ENCODE results near the gene C1orf174. TPM values are rescaled to one million over a fixed set of nuclear protein-coding genes. Genes with fewer than 3 reads are reported as not detected.
A peak's percentile ranks its signal among the peaks of the same experiment; 100 is the strongest.

Gene C1orf174
- 28.3 and 31.8 TPM in 2 replicates for total RNA-seq (2014; rRNA removed; shearing (Covaris generic))

DNA sequence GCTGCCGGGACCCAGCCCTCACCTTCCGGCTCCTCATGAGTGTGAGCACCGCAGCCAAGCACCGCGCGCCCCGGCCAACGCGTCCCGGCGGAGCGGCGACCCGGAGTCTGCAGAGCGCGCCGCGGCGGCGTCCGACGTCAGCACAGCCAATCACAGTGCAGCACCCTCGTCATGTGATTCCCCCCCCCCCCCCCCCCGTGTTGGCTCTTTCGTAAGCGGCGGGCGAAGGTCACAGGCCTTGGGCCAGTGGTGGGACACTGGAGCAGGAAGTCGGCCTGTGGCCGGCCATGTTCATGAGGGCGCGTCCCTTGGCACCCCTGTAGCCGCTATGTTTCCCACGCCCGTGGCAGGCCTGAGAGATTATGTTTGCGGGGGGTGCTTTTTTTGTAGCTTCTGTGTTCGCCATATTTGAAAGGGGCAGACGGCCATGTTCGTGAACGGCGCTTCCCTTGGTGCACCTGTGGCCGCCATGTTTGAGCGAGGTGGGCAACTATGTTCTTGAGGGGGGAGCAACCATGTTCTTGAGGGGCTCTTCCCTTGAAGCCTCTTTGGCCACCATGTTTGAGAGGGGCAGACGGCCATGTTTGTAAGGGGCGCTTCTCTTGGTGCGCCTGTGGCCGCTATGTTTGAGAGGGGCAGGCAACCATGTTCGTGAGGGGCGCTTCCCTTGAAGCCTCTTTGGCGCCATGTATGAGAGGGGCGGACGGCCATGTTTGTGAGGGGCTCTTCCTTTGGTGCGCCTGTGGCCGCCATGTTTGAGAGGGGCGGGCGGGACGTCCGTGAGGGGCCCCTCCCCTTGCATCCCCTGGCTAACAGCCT is at the start of gene C1orf174:
TSS of gene C1orf174 (minus strand) at position 123 of the 819 bp plus-strand sequence. CDS start at position 37, 86 bp downstream.
- peak; percentile 98 for DNase-seq (ENCODE audit: low read depth)

DNA sequence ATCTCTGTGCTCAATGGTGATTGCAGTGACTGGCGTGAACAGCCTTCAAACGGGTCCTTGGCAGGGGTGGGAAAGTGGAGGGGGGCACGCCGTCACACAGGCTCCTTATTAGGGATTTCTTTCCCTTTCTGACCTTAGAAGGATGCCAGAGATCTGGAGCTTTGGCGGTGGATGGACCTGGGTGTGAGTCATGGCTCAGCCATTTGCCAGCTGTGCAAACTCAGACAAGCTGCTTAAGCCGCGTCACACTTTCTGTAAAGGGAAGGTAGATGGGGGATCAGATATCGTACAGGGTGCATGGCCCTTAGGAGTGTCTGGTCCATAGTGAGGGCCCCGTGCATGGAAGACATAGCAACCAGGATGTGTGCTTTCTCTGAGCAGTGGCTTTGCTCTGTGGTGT is 48.3 kb upstream of the C1orf174 start:
- DNase-seq (ENCODE audit: low read depth): peak; percentile 79

- DNase-seq (ENCODE audit: low read depth): no peak
Measured at GRCh38 chr1:3945916-3946840, 46.1 kb upstream of the C1orf174 start.

DNA sequence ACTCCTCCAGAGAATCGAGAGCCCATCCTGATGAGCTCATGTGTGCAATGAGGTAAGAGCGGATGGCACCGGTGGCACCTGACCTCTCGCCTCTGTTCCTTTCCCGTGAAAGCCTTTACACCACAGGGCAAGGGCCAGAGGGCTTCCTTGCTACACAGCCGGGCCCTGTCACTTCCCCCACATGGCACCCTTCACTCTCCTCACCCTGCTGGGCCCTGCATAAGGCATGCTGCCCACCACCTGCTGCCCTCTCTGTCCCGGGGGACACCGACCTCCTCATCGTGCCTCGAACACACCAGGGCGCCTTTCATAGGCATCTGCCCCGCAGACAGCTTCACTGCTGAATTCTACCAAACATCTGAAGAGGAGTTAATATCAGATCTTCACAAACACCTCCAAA is 45.1 kb upstream of the C1orf174 start:
- no peak for DNase-seq (ENCODE audit: low read depth)

GRCh38 chr1:3944578-3945125 is 44.6 kb upstream of the C1orf174 start:
- DNase-seq (ENCODE audit: low read depth): no peak

GRCh38 chr1:3943806-3944577 is 43.9 kb upstream of the C1orf174 start:
- no peak for DNase-seq (ENCODE audit: low read depth)

GRCh38 chr1:3943123-3943431 is 43.0 kb upstream of the C1orf174 start:
- DNase-seq (ENCODE audit: low read depth): no peak

GRCh38 chr1:3942416-3943122 is 42.5 kb upstream of the C1orf174 start:
- DNase-seq (ENCODE audit: low read depth): no peak

DNA sequence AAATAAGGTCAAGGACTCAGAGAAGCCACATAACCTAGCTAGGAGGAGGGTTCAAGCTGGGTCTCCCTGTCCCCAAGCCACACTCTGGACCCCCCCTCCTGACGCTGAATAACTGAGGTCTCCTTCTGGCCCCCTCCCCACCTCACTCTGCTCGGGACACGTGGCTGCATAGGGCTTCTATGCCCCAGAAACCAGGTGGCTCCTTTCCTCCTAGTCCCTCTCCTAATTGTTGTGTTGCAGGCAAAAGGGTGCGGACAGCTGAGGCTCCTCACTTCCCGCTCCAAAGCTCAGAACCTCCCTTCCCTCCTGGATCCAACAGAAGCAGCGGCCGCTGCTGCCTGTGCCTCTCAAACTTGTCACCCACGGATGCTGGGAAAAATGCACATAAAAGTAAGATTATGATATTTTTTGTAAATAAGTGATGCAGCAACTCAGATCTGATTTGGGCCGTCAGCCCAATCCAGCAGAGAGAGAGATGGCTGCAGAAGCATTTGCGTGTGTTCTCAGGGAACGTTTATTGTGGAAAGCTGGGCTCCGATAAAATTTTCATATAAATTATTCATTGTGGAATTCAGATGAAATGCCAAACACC is 40.8 kb upstream of the C1orf174 start:
- DNase-seq (ENCODE audit: low read depth): no peak

DNA sequence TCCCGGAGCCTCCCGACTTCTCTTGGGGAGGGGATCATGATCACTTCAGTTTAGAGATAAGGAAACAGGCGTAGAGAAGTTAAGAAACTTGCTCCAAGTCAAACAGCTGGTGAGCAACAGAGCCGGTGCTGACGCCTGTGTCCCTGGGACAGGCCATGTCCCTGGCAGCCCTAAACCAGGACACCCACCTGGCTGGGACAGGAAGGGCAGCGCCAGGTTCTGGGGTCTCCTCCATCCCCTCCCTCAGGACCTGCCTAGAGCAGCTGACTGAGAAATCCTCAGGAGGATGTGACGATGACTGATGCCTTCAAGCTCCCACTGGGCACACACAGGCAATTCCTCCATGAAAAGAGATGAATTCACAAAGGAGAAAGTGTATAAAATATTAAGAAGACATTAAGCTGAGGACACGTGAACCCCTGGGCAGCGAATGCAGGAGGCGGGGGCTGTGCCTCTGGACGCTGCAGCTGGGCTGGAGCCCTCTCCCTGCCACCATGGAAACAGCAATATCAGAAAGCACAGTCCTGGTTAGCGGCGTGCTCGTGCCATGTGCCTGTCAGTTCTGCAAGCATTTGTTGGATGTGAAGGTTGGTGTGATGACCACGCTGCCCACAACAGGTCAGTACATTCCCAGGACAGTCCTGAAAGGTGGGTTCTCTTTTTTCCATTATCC is 40.1 kb upstream of the C1orf174 start:
- no peak for DNase-seq (ENCODE audit: low read depth)

GRCh38 chr1:3939242-3940080 is 39.4 kb upstream of the C1orf174 start:
- DNase-seq (ENCODE audit: low read depth): no peak

- DNase-seq (ENCODE audit: low read depth): no peak
Measured at GRCh38 chr1:3932156-3932919, 32.3 kb upstream of the C1orf174 start.

DNA sequence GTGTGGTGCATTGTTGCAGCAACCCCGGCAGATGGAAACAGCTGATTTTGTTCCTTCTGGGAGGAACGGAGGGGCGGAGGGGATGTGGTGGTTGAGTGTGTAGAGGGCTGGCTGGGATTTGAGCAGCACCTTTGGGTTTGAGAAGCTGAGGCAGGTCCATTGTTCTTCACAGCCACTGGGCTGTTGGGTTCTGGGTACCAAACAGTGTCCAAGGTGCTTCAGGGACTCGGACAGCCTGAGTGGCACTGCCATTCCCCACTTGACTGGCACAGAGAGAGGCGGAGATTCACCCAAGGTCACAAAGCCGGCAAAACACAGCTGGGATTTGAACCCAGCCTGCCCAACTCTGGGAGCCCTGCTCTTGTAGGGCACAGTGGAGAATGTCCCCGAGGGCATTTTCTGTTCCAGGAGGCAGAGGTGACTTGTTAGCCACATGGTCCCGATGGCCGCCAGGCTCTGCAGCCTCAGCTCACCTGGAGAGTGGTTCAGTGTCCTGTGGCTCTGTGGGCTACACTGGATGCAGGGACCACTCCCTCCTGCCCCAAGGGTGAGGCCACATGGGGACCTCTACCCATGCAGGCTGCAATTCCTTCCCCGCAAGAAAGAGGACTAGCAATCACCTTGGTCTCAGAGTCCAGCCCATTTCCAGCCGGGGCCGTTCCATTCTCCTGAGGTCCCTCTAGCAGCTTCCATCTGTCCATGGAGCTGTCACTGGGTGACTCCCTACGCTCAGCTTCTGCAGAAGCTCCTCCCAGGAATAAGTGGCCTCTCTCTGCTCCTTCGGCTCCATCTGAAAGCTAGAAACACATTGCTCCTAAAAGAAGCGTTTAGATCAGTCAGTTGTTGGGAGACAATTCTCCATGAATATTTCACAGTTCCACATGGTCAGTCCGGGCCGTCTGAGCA is 31.2 kb upstream of the C1orf174 start:
- no peak for DNase-seq (ENCODE audit: low read depth)

DNA sequence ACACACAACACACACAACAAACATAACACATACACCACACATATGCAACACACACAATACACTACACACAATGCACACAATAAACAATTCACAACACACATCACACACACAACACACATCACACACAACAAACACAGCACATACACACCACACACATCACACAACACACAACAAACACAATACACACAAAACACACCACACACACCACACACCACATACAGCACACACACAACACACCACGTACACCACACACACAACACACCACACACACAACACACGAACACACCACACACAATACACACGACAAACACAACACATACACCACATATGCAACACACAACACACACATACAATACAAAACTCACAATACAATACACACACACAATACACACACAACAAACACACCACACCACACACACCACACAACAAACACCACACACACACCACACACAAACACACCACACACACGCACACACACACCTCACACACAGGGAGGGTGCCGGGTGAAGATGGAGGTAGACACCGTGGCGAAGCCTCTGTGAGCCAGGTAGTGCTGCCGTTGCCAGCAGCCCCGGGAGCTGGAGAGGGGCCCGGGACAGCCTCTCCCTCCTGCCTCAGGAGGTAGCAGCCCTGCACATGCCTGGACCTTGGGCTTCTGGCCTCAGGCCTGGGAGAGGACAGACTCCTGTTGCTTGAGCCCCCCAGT is 30.4 kb upstream of the C1orf174 start:
- DNase-seq (ENCODE audit: low read depth): no peak

DNA sequence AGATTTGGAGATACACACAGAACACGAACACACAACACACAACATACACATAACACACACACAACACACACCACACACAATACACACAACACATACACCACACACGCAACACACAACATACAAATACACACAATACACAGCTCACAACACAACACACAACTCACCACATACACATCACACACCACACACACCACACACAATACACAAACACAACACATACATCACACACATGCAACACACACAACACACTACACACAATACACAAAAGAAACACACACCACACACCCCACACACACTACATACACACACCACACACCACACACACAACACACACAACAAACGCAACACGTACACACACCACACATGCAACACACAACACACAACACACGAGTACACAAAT is 29.1 kb upstream of the C1orf174 start:
- no peak for DNase-seq (ENCODE audit: low read depth)

GRCh38 chr1:3928586-3928985 is 28.5 kb upstream of the C1orf174 start:
- no peak for DNase-seq (ENCODE audit: low read depth)

DNA sequence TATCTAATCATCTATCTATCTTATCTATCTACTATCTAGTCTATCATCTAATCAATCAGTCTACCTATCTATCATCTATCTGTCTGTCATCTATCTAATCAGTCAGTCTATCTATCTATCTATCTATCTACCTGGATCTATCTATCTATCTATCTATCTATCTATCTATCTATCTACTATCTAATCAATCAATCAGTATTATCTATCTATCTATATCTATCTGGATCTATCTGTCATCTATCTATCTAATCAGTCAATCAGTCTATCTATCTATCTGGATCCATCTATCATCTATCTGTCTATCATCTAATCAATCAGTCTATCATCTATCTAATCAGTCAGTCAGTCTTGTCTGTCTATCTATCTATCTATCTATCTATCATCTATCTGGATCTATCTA is 26.9 kb upstream of the C1orf174 start:
- no peak for DNase-seq (ENCODE audit: low read depth)
